Neural cell (in vitro differentiated cells): Measurements from ENCODE around the gene TRIM40. TPM values are rescaled to one million over a fixed set of nuclear protein-coding genes. Genes with fewer than 3 reads are reported as not detected.

Experiments
- H2AFZ ChIP-seq: fragments of 200-600, 300-800 bp; sonication (generic), shearing (Covaris generic); 2 replicates; pipeline ENCODE4 v1.6.0; 2014; ENCODE audit warnings: low read depth, mild to moderate bottlenecking, antibody characterized with exemption, low read length, moderate library complexity
- H3F3A ChIP-seq: fragments of 200-600 bp; shearing (Covaris generic); 2 replicates; pipeline ENCODE4 v1.6.1; 2016; ENCODE audit warnings: mild to moderate bottlenecking, moderate library complexity, mixed read lengths, antibody characterized with exemption, low read length; ENCODE audit not compliant: insufficient read depth, poor library complexity, severe bottlenecking
- H3K27ac ChIP-seq: fragments of 200-600, 300-800 bp; sonication (generic), shearing (Covaris generic); 2 replicates; pipeline ENCODE4 v1.5.1; 2014; ENCODE audit warnings: mild to moderate bottlenecking, low read length, moderate library complexity
- H3K27me3 ChIP-seq: fragments of 300-800, 200-600 bp; sonication (generic), shearing (Covaris generic); 2 replicates; pipeline ENCODE4 v1.6.0; 2014; ENCODE audit warnings: mild to moderate bottlenecking, low read depth, low read length, moderate library complexity; ENCODE audit not compliant: insufficient read depth
- H3K36me3 ChIP-seq: fragments of 300-800, 200-600 bp; sonication (generic), shearing (Covaris generic); 2 replicates; pipeline ENCODE4 v1.5.1; 2014; ENCODE audit warnings: mild to moderate bottlenecking, antibody characterized with exemption, low read length, moderate library complexity; ENCODE audit not compliant: insufficient read depth
- H3K4me2 ChIP-seq: fragments of 300-800, 200-600 bp; sonication (generic), shearing (Covaris generic); 2 replicates; pipeline ENCODE4 v1.6.0; 2014; ENCODE audit warnings: mild to moderate bottlenecking, low read length
- H3K4me3 ChIP-seq: fragments of 300-800, 200-600 bp; sonication (generic), shearing (Covaris generic); 2 replicates; pipeline ENCODE4 v1.5.1; 2014; ENCODE audit warnings: mild to moderate bottlenecking, low read length, moderate library complexity
- H3K79me2 ChIP-seq: fragments of 200-600 bp; shearing (Covaris generic); replicated peaks from 2 replicates; pipeline ENCODE4 v1.6.0; 2014; ENCODE audit warnings: mild to moderate bottlenecking, low read length, moderate library complexity; ENCODE audit not compliant: insufficient read depth
- H3K9ac ChIP-seq: fragments of 300-800, 200-600 bp; sonication (generic), shearing (Covaris generic); 2 replicates; pipeline ENCODE4 v1.6.1; 2016; ENCODE audit warnings: mild to moderate bottlenecking, low read length, mixed read lengths
- H3K9me2 ChIP-seq: fragments of 200-600 bp; shearing (Covaris generic); 2 replicates; pipeline ENCODE4 v1.6.1; 2016; ENCODE audit warnings: mild to moderate bottlenecking, low read length, mixed read lengths; ENCODE audit not compliant: insufficient read depth
- H3K9me3 ChIP-seq: fragments of 200-600, 300-800 bp; sonication (generic), shearing (Covaris generic); 2 replicates; pipeline ENCODE4 v1.6.1; 2016; ENCODE audit warnings: mild to moderate bottlenecking, mixed run types, low read length, moderate library complexity, mixed read lengths
- H4K20me1 ChIP-seq: fragments of 200-600 bp; shearing (Covaris generic); 2 replicates; pipeline ENCODE4 v1.6.1; 2016; ENCODE audit warnings: mild to moderate bottlenecking, mixed run types; ENCODE audit not compliant: insufficient read depth
- EP300 ChIP-seq: fragments of 450-650 bp; conservative IDR thresholded peaks from 2 replicates; pipeline ENCODE4 v1.6.1; 2014; ENCODE audit warnings: antibody characterized with exemption, mild to moderate bottlenecking, moderate library complexity; ENCODE audit not compliant: poor library complexity, severe bottlenecking
- EZH2 ChIP-seq: fragments of 200-600, 300-800 bp; shearing (Covaris generic), sonication (generic); IDR thresholded peaks from 2 replicates; pipeline ENCODE4 v1.6.1; 2014; ENCODE audit warnings: antibody characterized with exemption, low read length, borderline replicate concordance, mild to moderate bottlenecking; ENCODE audit not compliant: insufficient read depth, poor library complexity, severe bottlenecking
- MXI1 ChIP-seq: fragments of 450-650 bp; conservative IDR thresholded peaks from 2 replicates; pipeline ENCODE4 v1.6.1; 2014; ENCODE audit warnings: antibody characterized with exemption, mild to moderate bottlenecking; ENCODE audit not compliant: poor library complexity, severe bottlenecking
- POLR2AphosphoS5 ChIP-seq: IDR thresholded peaks from 2 replicates; pipeline ENCODE4 v1.6.1; 2012
- RAD21 ChIP-seq: fragments of 450-650 bp; conservative IDR thresholded peaks from 2 replicates; pipeline ENCODE4 v1.6.1; 2014; ENCODE audit warnings: antibody characterized with exemption, mild to moderate bottlenecking, moderate library complexity
- SMC3 ChIP-seq: fragments of 450-650 bp; conservative IDR thresholded peaks from 2 replicates; pipeline ENCODE4 v1.6.1; 2014; ENCODE audit warnings: antibody characterized with exemption, mild to moderate bottlenecking, moderate library complexity; ENCODE audit not compliant: poor library complexity
- TAF1 ChIP-seq: IDR thresholded peaks from 2 replicates; pipeline ENCODE4 v1.6.1; 2012; ENCODE audit warnings: low read depth
- polyA plus RNA-seq: library from polyadenylated mRNA; depleted of rRNA; stranded (reverse); fragments of >200 nt; gene quantifications from 2 replicates; pipeline ENCODE4 v1.2.3, GENCODE V29; 2014
- TF ChIP-seq, protein P1 (sequence below): fragments of 450-650 bp; IDR thresholded peaks from 2 replicates; pipeline ENCODE4 v1.5.1; 2014; ENCODE audit warnings: antibody characterized with exemption, mild to moderate bottlenecking, moderate library complexity; ENCODE audit not compliant: poor library complexity, severe bottlenecking
- TF ChIP-seq, protein P2 (sequence below): IDR thresholded peaks from 2 replicates; pipeline ENCODE4 v1.6.1; 2012; ENCODE audit warnings: borderline replicate concordance

The TRIM40 gene
- polyA plus RNA-seq, 1 donor from 2014 or later, result not detected

DNA sequence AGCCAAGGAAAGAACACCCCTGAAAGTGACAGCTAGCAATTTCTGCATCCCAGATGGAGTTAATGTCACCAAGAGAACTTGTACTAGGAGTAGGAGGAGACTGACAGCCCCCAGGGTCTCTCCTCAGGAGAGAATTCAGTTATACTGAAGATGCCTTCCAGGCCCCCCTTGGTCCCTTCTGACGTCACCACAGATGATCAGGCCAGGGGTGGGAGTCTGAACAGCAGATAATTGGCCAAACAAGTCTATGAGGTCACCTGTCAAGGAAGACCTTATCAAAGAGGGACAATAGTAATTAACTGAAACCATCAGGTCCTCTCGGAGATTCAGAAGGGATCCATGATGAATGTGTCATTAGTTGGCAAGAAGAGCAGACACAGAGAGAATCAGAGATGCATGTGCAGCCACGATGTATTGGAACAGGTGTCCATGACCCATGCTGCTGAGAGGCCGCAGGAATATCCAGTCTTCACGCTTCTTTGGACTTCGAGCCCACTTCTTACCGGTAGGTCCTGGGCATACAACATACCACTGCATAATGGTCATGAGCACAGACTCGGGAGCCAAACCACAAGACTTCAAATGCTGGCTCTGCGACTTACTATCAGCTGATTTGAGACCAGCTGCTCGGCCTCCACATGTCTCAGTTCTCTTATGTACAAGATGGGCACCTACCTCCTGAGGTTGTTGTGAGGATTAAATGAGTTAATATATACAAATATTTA is 14.9 kb downstream of the TRIM40 start:
- Histone ChIP-seq H4K20me1 (no peaks in the 10 kb centered on the region), H3K27ac (no peak overlapping the region), H3K27me3 (no peaks in the 10 kb centered on the region), H3K4me3 (no peak overlapping the region), H3K4me2 (no peak overlapping the region), H3K79me2 (no peaks in the 10 kb centered on the region), H2AFZ (no peak overlapping the region), H3K9ac (no peak overlapping the region), H3K9me2 (no peaks in the 10 kb centered on the region), H3K9me3 (no peaks in the 10 kb centered on the region), H3K36me3 (no peaks in the 10 kb centered on the region), H3F3A (no peaks in the 10 kb centered on the region)
- TF ChIP-seq SMC3 (no peak), POLR2AphosphoS5 (no peak), MXI1 (no peak), RAD21 (no peak), EZH2 (no peak), EP300 (no peak), TAF1 (no peak)
- TF ChIP-seq, protein P1, sequence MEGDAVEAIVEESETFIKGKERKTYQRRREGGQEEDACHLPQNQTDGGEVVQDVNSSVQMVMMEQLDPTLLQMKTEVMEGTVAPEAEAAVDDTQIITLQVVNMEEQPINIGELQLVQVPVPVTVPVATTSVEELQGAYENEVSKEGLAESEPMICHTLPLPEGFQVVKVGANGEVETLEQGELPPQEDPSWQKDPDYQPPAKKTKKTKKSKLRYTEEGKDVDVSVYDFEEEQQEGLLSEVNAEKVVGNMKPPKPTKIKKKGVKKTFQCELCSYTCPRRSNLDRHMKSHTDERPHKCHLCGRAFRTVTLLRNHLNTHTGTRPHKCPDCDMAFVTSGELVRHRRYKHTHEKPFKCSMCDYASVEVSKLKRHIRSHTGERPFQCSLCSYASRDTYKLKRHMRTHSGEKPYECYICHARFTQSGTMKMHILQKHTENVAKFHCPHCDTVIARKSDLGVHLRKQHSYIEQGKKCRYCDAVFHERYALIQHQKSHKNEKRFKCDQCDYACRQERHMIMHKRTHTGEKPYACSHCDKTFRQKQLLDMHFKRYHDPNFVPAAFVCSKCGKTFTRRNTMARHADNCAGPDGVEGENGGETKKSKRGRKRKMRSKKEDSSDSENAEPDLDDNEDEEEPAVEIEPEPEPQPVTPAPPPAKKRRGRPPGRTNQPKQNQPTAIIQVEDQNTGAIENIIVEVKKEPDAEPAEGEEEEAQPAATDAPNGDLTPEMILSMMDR, result no peak
- TF ChIP-seq, protein P2, sequence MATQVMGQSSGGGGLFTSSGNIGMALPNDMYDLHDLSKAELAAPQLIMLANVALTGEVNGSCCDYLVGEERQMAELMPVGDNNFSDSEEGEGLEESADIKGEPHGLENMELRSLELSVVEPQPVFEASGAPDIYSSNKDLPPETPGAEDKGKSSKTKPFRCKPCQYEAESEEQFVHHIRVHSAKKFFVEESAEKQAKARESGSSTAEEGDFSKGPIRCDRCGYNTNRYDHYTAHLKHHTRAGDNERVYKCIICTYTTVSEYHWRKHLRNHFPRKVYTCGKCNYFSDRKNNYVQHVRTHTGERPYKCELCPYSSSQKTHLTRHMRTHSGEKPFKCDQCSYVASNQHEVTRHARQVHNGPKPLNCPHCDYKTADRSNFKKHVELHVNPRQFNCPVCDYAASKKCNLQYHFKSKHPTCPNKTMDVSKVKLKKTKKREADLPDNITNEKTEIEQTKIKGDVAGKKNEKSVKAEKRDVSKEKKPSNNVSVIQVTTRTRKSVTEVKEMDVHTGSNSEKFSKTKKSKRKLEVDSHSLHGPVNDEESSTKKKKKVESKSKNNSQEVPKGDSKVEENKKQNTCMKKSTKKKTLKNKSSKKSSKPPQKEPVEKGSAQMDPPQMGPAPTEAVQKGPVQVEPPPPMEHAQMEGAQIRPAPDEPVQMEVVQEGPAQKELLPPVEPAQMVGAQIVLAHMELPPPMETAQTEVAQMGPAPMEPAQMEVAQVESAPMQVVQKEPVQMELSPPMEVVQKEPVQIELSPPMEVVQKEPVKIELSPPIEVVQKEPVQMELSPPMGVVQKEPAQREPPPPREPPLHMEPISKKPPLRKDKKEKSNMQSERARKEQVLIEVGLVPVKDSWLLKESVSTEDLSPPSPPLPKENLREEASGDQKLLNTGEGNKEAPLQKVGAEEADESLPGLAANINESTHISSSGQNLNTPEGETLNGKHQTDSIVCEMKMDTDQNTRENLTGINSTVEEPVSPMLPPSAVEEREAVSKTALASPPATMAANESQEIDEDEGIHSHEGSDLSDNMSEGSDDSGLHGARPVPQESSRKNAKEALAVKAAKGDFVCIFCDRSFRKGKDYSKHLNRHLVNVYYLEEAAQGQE, result no peak

DNA sequence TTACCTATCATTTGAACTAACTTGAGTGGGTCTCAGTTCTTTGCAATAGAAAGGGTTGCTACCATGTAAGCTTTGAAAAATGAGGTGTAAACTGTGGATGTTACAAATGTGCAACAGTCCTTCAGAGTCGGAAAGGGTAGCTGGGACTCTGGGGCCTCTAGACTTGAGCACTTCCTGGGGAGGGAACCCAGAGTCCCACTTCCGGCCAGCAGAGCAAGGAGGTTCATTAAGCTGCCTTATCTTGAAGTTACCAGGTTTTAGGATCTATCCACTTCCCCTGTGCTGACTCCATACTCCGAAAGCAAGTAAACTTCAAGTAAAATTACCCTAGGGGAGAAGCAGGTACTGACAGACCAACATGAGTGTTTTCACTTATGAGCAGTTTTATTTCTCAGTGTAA is 15.6 kb downstream of the TRIM40 start:
- H3K36me3 ChIP-seq, result no peaks in the 10 kb centered on the region
- no peaks in the 10 kb centered on the region for H4K20me1 ChIP-seq
- no peak overlapping the region for H3K4me3 ChIP-seq
- no peaks in the 10 kb centered on the region for H3F3A ChIP-seq
- H2AFZ ChIP-seq, result no peak overlapping the region
- H3K9me2 ChIP-seq, result no peaks in the 10 kb centered on the region
- TF ChIP-seq RAD21 (no peak), POLR2AphosphoS5 (no peak), MXI1 (no peak), TAF1 (no peak), EZH2 (no peak), SMC3 (no peak), EP300 (no peak)
- TF ChIP-seq, protein P2, result no peak
- TF ChIP-seq, protein P1, result no peak
- no peak overlapping the region for H3K4me2 ChIP-seq
- H3K27ac ChIP-seq, result no peak overlapping the region
- H3K79me2 ChIP-seq, result no peaks in the 10 kb centered on the region
- no peak overlapping the region for H3K9ac ChIP-seq
- H3K27me3 ChIP-seq, result no peaks in the 10 kb centered on the region
- no peaks in the 10 kb centered on the region for H3K9me3 ChIP-seq
